ENCODE results near the gene EMX1. TPM values are rescaled to one million over a fixed set of nuclear protein-coding genes. Genes with fewer than 3 reads are reported as not detected.
A peak's percentile ranks its signal among the peaks of the same experiment; 100 is the strongest.

The EMX1 gene
- total and polyA plus RNA-seq, 2 of the 13 experiments (the other 11 are each of a cell fraction or from before 2014, with no cell fraction given) = 0.62 to 4.9 TPM

- H4K20me1 ChIP-seq (ENCODE audit: insufficient read depth, low read length) = no peaks in the 10 kb centered on the region; the same call in 1 of the 2 replicates
- FAIRE-seq = no peak
- no peak overlapping the region for H3K27ac ChIP-seq (ENCODE audit: extremely low read length, insufficient read depth, low read length)
- in situ Hi-C loops (cut with HindIII; ENCODE audit: extremely low pct_ligation_motif_present, low pct_unique_long_range_greater_than_20kb) = no loop called here
- no TSS peak for BruUV-seq (replicated peaks)
- TF ChIP-seq, protein P1, sequence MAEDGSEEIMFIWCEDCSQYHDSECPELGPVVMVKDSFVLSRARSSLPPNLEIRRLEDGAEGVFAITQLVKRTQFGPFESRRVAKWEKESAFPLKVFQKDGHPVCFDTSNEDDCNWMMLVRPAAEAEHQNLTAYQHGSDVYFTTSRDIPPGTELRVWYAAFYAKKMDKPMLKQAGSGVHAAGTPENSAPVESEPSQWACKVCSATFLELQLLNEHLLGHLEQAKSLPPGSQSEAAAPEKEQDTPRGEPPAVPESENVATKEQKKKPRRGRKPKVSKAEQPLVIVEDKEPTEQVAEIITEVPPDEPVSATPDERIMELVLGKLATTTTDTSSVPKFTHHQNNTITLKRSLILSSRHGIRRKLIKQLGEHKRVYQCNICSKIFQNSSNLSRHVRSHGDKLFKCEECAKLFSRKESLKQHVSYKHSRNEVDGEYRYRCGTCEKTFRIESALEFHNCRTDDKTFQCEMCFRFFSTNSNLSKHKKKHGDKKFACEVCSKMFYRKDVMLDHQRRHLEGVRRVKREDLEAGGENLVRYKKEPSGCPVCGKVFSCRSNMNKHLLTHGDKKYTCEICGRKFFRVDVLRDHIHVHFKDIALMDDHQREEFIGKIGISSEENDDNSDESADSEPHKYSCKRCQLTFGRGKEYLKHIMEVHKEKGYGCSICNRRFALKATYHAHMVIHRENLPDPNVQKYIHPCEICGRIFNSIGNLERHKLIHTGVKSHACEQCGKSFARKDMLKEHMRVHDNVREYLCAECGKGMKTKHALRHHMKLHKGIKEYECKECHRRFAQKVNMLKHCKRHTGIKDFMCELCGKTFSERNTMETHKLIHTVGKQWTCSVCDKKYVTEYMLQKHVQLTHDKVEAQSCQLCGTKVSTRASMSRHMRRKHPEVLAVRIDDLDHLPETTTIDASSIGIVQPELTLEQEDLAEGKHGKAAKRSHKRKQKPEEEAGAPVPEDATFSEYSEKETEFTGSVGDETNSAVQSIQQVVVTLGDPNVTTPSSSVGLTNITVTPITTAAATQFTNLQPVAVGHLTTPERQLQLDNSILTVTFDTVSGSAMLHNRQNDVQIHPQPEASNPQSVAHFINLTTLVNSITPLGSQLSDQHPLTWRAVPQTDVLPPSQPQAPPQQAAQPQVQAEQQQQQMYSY (CRISPR knock-in tag; IDR thresholded peaks at IDR 0.05) = 0 out of 2 replicates have a peak, but pooled peaks have one; percentile 29
- TF ChIP-seq HNRNPH1 (optimal IDR thresholded peaks at IDR 0.05; ENCODE audit: low read depth, low read length) = no peak
- DNase-seq (ENCODE audit: low spot score) = no peak
- ATAC-seq = no peak
- POLR2A ChIA-PET = no interaction called here
- CTCF ChIA-PET (ENCODE audit: low intra/inter-chr PET ratio, low total read pairs) = no interaction called here
- 83% methylated on average over 77 of the region's 77 CpGs for WGBS (ENCODE audit: low lambda C conversion rate)
- no peak overlapping the region for H3K9ac ChIP-seq (ENCODE audit: insufficient read depth, low read depth, low read length)
- no peaks in the 10 kb centered on the region for H3K79me2 ChIP-seq (ENCODE audit: insufficient read depth, low read length)
- no peak overlapping the region for H2AFZ ChIP-seq (ENCODE audit: low read length)
- peaks cover 4 to 89% of the 10 kb centered on the region in 2 experiments; a peak in 4 of 5 replicates for H3K27me3 ChIP-seq (ENCODE audit: control insufficient read depth in 1 of 2, insufficient read depth in 2 of 2, low read length in 2 of 2)
- H3K4me2 ChIP-seq (ENCODE audit: low read depth, low read length) = no peak overlapping the region
- H3K9me3 ChIP-seq (ENCODE audit: low read length) = no peaks in the 10 kb centered on the region
- peaks cover 28% of the 10 kb centered on the region for H3K4me1 ChIP-seq (ENCODE audit: insufficient read depth, low read length)
- intact Hi-C loops (cut with micrococcal nuclease; ENCODE audit: unreplicated experiment) = no loop called here
- H3K36me3 ChIP-seq (replicated peaks in 1 of 2; ENCODE audit: control insufficient read depth in 1 of 2, insufficient read depth in 2 of 2, low read length in 2 of 2) = no peaks in the 10 kb centered on the region
- H3K4me3 ChIP-seq (replicated peaks in 1 of 3; ENCODE audit: insufficient read depth in 1 of 3, low read depth in 2 of 3, low read length in 3 of 3) = no peak overlapping the region
Measured at GRCh38 chr2:72920318-72921087, 3.2 kb downstream of the EMX1 start.

All from HepG2 (cell line).